Activated T-cell treated with anti-CD3 and anti-CD28 coated beads for 4 hours (primary cell): ENCODE measurements around the gene TRIM71.
"Not testable (repeated sequence)": the region's sequence is repeated elsewhere in the genome, so short reads cannot be mapped to it uniquely, and the experiment has no call there.

Experiments
- DNase-seq: peaks from one replicate; pipeline ENCODE4 v3.0.0-alpha.2; 2020

TRIM71 gene

DNA sequence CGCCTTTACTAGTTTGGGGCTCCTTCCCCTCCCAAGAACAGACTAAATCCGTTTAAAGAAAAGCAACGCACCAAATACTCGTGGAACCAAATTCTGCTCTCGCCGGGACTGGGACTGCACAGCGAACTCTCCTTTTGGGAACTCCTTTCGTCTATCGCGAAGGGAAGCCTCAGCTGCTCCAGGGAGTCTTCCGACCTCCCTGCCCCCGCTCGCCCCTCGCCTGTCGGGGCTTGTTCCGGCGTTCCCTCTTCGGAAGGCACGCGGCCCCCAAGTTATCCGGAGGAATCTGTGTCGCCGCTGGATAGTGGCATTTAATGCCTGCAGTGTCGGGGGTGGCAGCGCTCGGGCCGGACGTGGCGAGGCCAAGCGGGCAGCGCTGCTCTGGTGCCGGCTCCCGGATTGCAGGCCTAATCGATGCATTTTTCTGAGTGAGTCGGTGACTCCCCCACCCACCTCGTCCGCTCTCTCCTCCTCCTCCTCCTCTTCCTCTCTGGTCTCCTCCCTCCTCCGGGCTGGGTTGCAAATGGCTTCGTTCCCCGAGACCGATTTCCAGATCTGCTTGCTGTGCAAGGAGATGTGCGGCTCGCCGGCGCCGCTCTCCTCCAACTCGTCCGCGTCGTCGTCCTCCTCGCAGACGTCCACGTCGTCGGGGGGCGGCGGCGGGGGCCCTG lies at the start of gene TRIM71:
TRIM71 (plus strand) TSS at position 440 of the 671 bp plus-strand sequence; CDS start at position 524, 84 bp downstream.
- no peak for DNase-seq

DNA sequence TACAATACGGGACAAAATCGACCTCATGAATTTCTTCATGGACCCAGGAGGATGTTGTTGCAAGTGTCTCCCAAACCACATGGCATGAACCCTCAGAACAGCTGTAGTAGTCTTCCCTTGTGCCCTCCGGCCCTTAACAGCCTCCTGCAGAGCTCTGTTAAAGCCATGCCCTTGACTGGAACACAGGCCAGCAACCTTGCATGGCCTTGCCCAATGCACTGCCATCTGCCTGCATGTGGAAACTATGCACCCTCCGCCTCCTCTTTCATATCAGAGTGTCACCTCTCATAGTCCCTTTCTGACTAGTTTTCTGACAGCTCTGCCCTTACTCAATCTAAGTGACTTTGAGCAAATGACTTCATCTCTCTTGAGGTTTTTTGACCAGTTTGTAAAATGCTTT lies 39.4 kb upstream of the TRIM71 start:
- DNase-seq, result no peak

DNA sequence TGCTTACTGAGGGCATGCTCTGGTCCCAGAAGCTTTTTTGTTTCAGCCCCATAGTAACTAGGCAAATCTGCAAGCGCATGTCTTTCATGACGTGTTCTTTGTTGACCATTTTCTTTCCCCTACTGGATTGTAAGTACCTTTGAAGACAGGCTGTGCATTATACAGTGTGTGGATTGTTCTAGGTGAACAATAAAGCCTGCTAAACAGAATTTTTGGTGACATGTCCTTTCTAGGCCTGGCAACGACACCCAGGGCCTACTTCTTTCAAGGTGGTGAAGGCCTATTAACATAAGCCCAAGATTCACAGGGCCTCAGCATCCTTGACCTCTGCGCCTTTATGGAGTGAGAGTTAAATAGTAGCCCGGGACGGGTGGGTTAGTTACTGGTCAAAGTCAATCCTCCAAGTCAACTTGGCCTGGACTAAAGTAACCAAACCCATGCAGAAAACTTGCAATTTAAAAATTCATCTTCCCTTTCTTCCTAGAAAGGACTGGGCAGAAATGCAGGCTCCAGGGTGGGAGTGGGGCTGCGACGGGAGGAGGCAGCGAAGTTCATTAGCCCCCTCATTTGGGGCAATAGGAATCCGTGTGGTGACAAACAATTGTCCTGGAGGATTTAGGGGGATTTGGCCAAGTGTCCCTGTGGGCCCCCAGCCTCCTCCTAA lies 37.6 kb upstream of the TRIM71 start:
- no peak for DNase-seq

DNA sequence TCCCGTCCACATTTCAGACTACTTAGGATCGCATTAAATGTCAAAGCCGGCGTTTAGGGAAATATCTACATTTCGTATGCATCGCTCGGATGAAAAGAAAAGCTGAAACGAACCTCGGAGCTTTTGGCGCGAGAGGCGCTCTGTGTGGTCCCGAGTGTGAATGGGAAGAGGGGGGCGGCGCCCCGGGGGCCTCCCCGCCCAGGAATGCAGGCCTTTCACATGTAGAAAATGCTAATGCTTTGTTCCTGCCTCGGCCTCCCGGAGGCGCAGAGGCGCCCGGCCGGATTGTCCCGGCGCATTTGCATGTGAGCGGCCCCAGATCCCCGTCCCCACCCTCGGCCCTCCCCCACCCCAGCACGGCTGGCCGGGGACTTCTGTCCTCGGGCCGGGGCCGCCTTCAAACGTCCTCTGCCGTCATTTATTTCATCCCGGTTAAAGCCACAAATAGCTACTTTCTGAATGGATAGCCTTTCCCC lies 37.0 kb upstream of the TRIM71 start:
- DNase-seq, result no peak

DNA sequence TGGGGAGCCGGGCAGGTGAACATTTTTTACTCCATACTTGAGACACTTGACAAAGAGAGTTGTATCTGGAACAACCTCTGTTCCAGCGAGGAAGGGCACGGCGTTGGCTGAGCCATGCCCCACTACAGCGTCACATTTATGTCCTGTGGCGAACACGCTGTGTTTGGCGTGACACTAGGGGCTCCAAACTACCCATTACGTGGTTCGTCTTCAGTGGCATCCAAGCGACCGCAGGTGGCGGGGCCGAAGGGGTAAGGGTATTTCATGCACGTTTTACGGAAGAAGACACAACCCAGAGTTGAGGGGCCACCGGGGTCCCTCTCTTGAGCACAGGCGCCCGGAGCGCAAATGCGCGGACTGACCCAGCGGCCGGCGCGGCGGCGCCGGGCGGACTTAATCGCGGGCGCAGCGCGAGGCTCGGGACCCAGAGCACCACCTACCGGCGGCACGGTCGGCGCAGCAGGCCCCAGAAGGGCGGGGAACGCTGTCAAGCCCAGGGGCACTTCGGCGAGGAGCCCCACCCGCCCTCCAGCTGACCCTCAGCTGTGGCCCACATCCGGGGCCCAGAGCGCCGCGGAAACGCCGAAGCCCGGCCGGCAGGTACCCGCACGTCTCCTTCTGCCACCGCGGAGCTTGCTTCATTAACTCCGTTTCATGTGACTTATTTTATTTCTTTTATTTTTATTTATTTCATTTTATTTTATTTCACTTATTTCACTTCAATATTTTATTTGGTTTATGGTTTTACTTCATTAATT lies 36.4 kb upstream of the TRIM71 start:
- peak; percentile 39 for DNase-seq

DNA sequence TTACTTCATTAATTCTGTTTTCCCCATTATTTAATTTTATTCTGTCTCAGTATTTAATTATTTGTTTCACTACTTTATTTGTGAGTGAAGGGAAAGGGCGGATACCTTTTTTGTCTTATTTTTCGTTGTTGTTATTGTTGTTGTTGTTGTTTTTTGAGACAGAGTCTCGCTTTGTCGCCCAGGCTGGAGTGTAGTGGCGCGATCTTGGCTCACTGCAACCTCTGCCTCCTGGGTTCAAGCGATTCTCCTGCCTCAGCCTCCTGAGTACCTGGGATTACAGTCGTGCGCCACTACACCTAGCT lies 35.9 kb upstream of the TRIM71 start:
- not testable (repeated sequence) for DNase-seq

DNA sequence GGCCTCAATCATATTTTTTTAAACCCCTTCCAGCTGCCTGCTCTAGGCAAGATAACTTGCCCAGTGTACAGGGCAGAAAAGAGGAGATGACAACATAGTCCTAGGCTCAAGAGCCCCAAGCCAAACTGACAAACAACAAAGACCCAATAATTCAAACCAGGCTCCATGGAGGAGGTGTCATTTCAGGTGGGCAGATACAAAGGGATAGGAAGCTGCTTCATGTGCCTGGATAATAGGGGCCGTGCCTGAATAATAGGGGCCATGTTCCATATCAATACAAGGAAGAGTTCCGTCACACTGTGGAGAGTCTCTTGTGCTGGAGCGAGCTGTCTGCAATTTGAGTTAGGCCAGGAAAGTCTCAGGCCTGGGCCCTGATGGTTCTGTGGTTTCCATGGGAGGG lies 35.4 kb upstream of the TRIM71 start:
- DNase-seq, result no peak

DNA sequence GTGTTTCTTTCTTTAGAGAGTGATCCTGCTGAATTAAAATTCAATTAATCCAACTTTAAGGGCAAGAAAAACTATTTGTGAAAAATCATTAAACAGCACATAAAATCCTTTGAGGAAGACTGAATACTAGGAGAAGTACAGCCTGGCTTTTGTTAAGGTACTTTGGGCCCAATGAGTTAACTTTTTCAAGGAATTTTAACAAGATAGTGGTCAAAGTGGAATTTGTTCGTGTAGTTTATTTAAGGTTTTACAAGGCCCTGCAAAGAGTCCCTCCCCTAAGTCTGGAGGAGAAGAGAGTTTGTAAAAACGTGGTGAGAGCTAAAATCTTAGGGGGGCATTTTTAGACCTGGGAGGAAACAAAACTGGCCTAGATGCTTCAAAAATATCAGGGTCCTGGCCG lies 26.0 kb upstream of the TRIM71 start:
- no peak for DNase-seq

DNA sequence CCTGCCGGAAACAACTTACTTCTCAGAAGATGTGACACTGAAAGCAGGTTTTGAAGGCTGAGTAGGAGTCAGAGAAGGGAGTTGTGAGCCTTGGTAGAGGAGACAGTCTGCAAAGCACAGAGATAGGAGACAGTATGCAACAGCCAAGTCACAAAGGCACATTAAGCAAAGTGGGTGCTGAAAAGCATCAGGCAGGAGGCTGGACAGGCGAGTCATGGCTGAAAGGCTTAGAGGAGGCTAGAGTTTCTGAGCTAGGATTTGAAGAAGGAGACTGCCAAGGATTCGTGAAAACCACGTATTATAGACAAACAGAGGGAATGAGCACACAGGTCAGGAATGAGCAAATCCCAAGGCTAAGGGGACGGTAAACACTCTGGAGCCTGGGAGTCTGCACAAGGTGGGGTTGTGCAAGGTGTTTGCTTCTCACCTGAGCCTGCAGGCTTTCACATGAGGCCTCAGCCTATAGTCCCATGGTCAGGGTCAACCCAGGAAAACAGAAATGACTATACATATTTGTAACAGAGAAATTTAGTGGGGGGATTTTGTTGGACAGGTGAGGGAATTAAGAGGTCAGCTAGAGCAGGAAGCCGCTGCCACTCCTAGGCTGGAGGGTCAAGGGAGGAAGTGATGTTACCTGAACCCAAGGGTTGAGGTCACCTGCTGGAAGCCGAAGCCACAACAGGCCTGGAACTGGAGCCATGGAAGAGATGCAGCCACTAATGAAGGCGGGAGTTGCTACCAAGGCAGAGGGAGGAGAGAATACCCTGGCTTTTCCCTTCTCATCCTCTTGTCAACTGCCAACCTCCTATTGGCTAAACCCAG lies 23.1 kb upstream of the TRIM71 start:
- no peak for DNase-seq

DNA sequence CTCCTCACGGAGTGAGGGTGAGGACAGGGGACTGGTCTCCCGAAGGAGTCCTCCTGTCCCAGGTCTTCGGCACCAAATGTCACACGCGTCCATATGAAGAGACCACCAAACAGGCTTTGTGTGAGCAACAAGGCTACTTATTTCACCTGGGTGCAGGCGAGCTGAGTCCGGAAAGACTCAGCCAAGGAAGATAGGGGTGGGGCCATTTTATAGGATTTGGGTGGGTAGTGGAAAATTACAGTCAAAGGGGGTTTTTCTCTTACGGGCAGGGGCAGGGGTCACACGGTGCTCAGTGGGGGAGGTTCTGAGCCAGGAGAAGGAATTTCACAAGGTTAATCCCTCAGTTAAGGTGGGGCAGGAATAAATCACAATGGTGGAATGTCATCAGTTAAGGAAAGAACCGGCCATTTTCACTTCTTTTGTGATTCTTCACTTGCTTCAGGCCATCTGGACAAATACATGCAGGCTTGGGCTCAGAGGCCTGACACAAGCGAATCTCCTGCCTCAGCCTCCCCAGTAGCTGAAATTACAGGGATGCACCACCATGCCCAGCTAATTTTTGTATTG lies 21.3 kb upstream of the TRIM71 start:
- not testable (repeated sequence) for DNase-seq

DNA sequence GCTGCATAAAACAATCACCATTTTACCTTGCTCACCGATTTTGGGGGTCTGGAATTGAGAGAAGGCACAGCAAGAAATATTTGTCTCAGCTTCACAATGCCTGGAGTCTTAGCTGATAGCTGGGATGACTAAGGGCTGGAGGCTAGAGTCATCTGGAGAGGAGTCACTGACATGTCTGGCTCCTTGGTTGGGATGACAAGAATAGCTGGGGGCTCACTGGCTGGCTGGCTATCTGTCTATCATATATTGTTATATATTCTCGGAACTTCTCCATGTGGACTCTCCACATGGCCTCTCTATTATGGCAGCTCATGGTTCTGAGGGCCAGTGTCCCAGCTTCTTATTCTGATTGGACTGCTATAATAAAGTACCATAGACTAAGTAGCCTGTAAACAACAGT lies 20.0 kb upstream of the TRIM71 start:
- no peak for DNase-seq

DNA sequence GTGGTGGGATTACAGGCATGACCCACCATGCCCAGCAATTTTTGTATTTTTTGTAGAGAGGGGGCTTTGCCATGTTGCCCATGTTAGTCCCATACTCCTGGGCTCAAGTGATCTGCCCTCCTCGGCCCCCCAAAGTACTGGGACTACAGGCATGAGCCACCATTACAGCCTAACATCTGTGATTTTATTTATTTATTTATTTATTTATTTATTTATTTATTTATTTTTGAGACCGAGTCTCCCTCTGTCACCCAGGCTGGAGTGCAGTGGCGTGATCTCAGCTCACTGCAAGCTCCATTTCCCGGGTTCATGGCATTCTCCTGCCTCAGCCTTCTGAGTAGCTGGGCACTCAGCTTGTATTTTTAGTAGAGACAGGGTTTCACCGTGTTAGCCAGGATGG lies 16.4 kb upstream of the TRIM71 start:
- not testable (repeated sequence) for DNase-seq

DNA sequence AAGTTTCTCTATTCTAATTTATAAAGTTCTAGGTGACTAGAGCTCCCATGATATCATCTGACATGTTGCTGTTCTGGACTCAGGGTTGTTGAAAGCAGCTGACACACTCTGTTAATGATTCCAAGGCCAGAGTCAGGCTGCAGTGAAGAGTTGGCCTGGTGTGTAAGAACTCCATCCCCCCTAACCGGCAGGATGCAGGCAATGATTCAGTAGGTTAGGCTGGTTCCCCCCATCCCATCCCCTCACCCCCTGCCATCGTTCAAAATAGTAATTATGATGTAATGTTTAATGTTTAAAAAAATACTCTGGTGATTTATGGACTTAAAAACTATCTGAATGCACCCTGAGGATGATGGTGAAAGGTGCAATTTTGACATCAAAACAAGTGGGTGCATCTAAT lies 4.6 kb upstream of the TRIM71 start:
- no peak for DNase-seq

DNA sequence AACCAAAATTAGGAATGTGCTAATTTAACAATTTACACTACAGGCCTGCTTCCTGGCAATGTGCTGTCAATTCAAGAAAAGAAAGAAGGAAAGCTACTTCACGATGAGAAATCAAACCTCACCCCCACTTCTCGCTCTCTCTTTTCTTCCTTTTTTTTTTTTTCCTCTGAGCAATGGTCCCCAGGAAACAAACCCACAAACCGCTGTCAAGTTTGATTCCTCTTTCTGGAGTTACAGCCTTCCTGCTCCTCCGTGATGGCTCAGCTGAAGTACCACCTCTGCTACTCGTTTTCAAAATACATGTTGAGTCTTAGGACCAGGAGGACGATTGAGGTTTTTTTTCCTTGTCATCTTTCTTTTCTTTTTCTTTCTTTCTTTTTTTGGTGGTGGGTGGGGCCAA lies 3.4 kb upstream of the TRIM71 start:
- DNase-seq, result no peak

DNA sequence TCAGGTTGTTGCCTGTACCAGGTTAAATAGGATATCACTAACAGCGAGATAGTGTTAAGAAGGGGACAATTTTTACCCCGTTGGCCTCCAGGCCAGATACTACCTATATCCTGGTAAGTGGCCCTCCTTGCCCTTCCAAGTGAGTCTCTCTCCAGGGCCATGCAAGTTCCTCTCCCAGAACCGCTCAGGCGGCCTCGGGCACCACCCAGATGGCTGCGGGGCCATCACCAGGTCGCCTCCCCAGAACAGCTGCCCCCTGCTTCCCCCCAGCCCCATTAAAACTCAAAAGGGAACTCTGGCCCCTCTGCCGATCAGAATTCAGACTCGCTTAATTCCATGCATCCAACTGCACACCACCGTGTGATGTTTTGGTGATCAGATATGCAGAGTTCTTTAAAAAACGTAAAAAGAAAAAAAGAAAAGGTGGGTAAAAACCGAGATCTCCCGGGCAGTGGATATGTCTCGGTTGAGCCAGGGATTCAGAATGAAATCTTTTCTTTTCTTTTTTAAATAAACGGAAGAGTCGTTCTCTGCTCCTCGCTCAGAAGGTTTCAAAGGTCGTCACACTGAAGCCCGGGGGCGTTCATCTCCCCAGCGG lies 1.9 kb upstream of the TRIM71 start:
- no peak for DNase-seq

DNA sequence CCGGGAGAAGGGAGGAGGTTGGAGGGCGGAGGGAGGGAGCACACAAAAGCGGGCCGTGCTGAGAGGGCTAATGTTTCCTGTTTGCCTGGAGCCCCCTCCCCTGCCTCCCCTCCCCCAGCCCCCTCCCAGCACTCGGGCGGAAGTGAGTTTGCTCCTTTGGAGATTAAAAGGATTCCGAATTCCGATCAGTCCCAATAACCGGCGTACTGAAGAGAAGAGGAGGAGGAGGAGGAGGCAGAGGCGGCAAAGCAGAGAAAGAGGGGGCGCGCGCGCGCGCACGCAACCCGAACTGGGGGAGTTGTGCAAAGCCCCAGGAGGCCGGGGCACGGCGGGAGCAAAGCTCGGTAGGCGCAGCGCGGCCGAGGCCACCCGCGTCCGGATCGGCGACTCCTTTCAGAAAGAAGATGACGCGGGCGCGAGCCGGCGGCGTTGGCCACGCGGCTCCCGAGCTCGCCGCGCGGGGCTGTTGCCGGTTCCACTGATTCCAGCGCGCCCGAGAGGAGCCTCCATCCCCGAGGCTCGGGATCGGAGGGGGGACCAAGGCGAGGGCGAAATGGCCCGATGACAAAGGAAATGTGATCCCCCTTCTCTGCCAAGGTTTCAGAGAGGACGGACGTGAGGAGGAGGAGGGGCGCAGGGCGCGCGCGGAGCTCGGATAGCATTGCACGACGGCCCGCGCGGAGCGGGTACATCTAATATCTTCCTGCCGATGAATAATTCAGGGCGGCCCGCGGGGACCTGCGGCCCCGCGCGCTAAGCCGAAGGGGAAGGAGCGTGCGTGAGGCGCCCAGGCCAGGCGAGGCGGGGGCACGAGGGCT lies 1.1 kb upstream of the TRIM71 start:
- no peak for DNase-seq

DNA sequence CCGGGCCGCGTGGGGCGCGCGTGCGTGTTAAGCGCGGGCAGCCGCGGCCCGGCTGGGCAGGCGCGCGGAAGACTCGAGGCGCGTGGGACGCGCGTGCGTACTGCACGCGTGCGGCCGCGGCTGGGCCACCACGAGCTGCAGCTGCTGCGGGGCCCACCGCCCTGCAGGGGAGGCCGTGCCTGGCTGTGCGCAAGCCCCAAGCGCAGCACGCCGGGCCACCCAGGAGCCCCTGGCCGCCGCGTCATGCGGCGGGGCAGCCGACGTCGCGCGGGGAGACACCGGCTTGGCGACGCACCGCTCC lies 590 bp upstream of the TRIM71 start:
- DNase-seq, result no peak

DNA sequence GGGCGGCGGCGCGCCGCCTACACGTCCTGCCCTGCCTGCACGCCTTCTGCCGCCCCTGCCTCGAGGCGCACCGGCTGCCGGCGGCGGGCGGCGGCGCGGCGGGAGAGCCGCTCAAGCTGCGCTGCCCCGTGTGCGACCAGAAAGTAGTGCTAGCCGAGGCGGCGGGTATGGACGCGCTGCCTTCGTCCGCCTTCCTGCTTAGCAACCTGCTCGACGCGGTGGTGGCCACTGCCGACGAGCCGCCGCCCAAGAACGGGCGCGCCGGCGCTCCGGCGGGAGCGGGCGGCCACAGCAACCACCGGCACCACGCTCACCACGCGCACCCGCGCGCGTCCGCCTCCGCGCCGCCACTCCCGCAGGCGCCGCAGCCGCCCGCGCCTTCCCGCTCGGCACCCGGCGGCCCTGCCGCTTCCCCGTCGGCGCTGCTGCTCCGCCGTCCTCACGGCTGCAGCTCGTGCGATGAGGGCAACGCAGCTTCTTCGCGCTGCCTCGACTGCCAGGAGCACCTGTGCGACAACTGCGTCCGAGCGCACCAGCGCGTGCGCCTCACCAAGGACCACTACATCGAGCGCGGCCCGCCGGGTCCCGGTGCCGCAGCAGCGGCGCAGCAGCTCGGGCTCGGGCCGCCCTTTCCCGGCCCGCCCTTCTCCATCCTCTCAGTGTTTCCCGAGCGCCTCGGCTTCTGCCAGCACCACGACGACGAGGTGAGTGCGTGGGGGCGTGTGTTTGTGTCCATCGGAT lies 602 bp downstream of the TRIM71 start:
- DNase-seq, result no peak

DNA sequence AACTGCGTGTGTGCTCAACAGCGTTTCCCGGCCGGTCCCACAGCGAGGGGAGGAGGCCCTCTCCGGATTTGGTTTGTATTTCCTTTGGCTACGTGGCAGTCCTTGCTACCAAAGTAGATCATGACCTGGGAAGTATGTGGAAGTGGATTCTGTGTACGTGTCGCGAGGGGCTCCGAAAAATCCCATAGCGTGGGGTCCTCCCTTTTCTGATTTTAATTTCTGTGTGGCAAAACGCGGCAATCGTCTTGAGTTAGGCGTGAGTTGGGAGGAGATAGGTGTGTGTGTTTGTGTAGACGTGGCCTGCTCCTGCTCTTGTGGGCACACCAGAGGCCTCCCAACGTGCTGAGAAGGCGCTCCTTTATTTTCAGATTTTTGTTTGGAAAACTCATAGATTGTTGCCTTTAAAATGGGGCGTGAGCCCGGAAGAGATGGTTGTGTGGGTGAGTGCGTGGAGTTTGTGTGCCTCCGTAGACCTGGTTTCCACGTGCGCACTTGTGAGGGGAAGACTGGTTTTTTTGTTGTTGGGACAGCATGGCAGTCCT lies 1.2 kb downstream of the TRIM71 start:
- no peak for DNase-seq

DNA sequence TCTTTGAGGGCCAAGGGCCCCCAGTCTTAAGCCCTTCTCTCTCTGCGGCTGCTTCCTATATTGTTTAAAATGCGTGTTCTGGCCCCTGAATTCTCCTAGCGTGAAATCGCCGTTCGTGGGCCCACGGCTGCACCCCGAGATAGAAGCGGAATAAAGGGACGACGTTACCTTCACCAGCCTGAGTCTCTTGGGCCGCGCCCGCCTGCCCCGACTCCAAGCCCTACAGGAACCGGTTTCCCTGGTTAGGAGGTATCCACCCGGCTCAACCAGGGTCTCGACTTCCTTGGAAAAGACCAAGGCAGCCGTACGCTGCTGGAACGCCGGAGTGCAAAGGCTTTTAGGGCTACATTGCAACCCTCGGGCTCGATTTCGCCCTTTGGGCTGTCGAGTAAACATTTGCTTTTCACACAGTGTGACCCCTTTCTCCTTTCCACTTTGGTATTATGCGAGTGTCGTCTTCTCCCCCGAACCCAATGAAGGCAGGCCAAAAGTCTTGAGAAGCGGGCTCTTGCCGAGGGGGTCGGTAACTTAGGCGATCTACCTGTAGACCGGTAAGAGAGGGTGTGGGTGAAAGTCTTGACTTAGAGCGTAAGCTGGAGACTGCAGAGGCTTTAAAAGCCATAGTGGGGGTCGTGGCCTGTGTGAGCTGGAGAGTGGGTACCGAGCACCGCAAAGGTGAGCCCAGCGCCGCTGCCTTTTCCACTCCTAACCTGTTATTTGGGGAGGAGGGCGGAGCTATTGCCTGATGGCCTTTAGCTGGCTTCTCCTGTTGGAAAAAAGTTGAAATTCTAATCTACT lies 2.0 kb downstream of the TRIM71 start:
- no peak for DNase-seq
